ENCODE data around the gene FGF14.
"Not testable (repeated sequence)": the region's sequence is repeated elsewhere in the genome, so short reads cannot be mapped to it uniquely, and the experiment has no call there.

FGF14 gene

GRCh38 chr13:102138635-102139190 is 263.1 kb downstream of the FGF14 start (continued):
- TF ChIP-seq ZBTB6 (tag by site-specific recombination; IDR thresholded peaks at IDR 0.05) (no peak), ZBTB21 (tag by site-specific recombination; IDR thresholded peaks at IDR 0.05) (no peak), ZNF560 (tag by site-specific recombination; IDR thresholded peaks at IDR 0.05; ENCODE audit: borderline replicate concordance) (no peak)

GRCh38 chr13:102137904-102138303 is 263.9 kb downstream of the FGF14 start:
- H3K36me3 ChIP-seq (ENCODE audit: control insufficient read depth in 2 of 2, insufficient read depth in 1 of 2, low read length in 2 of 2); POLR2A ChIA-PET; H3K4me3 ChIP-seq (ENCODE audit: low read depth, low read length); H3K4me1 ChIP-seq (ENCODE audit: control insufficient read depth, insufficient read depth, low read length); CTCF ChIA-PET; H3K27ac ChIP-seq (ENCODE audit: extremely low read depth, low read depth, low read length); H3K9me3 ChIP-seq (ENCODE audit: control insufficient read depth, insufficient read depth, low read depth, low read length): not testable (repeated sequence)

GRCh38 chr13:102136735-102137296 is 265.0 kb downstream of the FGF14 start:
- Histone ChIP-seq H3K9me3 (ENCODE audit: control insufficient read depth, insufficient read depth, low read depth, low read length) (no peaks in the 10 kb centered on the region), H3K36me3 (ENCODE audit: control insufficient read depth in 2 of 2, insufficient read depth in 1 of 2, low read length in 2 of 2) (no peaks in the 10 kb centered on the region), H3K4me1 (ENCODE audit: control insufficient read depth, insufficient read depth, low read length) (no peaks in the 10 kb centered on the region), H3K4me3 (ENCODE audit: low read depth, low read length) (no peak overlapping the region), H3K27ac (ENCODE audit: extremely low read depth, low read depth, low read length) (no peak overlapping the region)
- ChIA-PET POLR2A (no interaction called here), CTCF (interaction anchor here (0.6 kb wide), 2 partner anchors 16 to 297 kb away, joined by 3 to 4 read pairs; no protein-coding TSS in a partner anchor)
- TF ChIP-seq ZNF239 (tag by site-specific recombination; IDR thresholded peaks at IDR 0.05) (no peak), ZSCAN30 (tag by site-specific recombination; IDR thresholded peaks at IDR 0.05) (no peak), ZNF155 (tag by site-specific recombination; IDR thresholded peaks at IDR 0.05) (no peak), KLF7 (tag by site-specific recombination; IDR thresholded peaks at IDR 0.05; ENCODE audit: borderline replicate concordance) (no peak), OVOL3 (tag by site-specific recombination; IDR thresholded peaks at IDR 0.05) (no peak), ZNF274 (IDR thresholded peaks at IDR 0.05; ENCODE audit: low read length) (no peak), ZNF274 (tag by site-specific recombination; IDR thresholded peaks at IDR 0.05; ENCODE audit: borderline replicate concordance) (no peak), BCL6B (tag by site-specific recombination; IDR thresholded peaks at IDR 0.05) (no peak), ZNF138 (tag by site-specific recombination; IDR thresholded peaks at IDR 0.05; ENCODE audit: borderline replicate concordance) (no peak), ZNF626 (tag by site-specific recombination; IDR thresholded peaks at IDR 0.05) (no peak), ZNF530 (tag by site-specific recombination; IDR thresholded peaks at IDR 0.05; ENCODE audit: low read depth) (no peak), ZFP69B (tag by site-specific recombination; IDR thresholded peaks at IDR 0.05) (no peak)

GRCh38 chr13:102132777-102133295 is 269.0 kb downstream of the FGF14 start:
- Histone ChIP-seq H3K27ac (ENCODE audit: extremely low read depth, low read depth, low read length) (no peak overlapping the region), H3K9me3 (ENCODE audit: control insufficient read depth, insufficient read depth, low read depth, low read length) (no peaks in the 10 kb centered on the region), H3K36me3 (ENCODE audit: control insufficient read depth in 2 of 2, insufficient read depth in 1 of 2, low read length in 2 of 2) (no peaks in the 10 kb centered on the region), H3K4me3 (ENCODE audit: low read depth, low read length) (no peak overlapping the region), H3K4me1 (ENCODE audit: control insufficient read depth, insufficient read depth, low read length) (no peaks in the 10 kb centered on the region)
- CTCF ChIA-PET, result interaction anchor here (1.8 kb wide), 1 partner anchor 9 kb away, joined by 9 read pairs; no protein-coding TSS in a partner anchor
- POLR2A ChIA-PET, result no interaction called here
- TF ChIP-seq ZNF248 (tag by site-specific recombination; IDR thresholded peaks at IDR 0.05) (no peak), ZBTB6 (tag by site-specific recombination; IDR thresholded peaks at IDR 0.05) (no peak), ZNF174 (tag by site-specific recombination; IDR thresholded peaks at IDR 0.05) (no peak), ZNF521 (tag by site-specific recombination; IDR thresholded peaks at IDR 0.05) (no peak), ZNF24 (tag by site-specific recombination; IDR thresholded peaks at IDR 0.05) (no peak), TCF7L2 (IDR thresholded peaks at IDR 0.05; ENCODE audit: borderline replicate concordance, low read depth, low read length) (no peak), ZNF837 (tag by site-specific recombination; IDR thresholded peaks at IDR 0.05) (no peak), EGR2 (tag by site-specific recombination; IDR thresholded peaks at IDR 0.05; ENCODE audit: low read depth) (no peak), ZBTB1 (tag by site-specific recombination; IDR thresholded peaks at IDR 0.05) (no peak), KLF10 (tag by site-specific recombination; IDR thresholded peaks at IDR 0.05) (no peak), ZNF2 (tag by site-specific recombination; IDR thresholded peaks at IDR 0.05) (no peak)
